B cell (primary cell): ENCODE results near the gene PDZRN3.

Source experiments
- CTCF ChIP-seq: fragments of 200-600 bp; IDR thresholded peaks from one replicate; pipeline ENCODE4 v1.8.0; 2022; ENCODE audit warnings: antibody characterized with exemption, mild to moderate bottlenecking
- EZH2 ChIP-seq: IDR thresholded peaks from 2 replicates; pipeline ENCODE4 v1.6.1; 2012; ENCODE audit warnings: borderline replicate concordance, low read depth, mild to moderate bottlenecking, moderate library complexity, low read length; ENCODE audit not compliant: insufficient read depth, poor library complexity, severe bottlenecking

DNA sequence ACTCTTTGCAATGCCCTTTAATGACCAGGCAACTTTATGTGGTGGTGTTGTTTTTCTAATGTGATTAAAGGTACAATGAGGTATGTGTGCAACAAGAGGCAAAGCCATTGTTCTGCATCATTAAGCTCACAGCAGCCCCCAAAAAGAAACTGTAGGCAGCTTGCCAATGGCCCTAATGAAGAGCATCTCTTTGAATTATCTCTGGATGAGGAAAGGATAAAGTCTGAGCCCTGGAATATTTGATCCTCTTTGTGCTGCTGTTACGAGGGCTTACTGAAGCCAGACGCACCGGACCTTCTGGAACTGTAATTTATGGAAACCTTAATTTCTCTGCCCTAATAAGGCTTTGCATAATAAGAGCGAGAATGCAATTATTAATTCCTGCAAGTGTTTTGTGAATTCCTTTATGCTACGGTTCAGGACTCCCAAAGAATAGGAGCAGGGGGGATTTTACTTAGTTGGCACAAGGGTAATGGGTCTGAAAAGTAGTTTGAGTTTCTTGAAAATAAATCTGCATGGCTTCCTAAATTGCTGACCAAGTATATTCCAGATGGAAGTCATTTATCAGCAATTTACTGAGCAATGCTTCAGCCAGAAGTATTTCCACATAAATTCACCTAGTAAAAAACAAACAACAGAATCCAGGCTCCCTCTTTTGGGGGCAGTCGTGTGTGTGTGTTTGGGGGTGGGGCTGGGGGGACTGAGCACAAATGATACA lies 193.4 kb downstream of the PDZRN3 start:
- TF ChIP-seq EZH2: no peak
- no peak for TF ChIP-seq CTCF
